HepG2 (cell line): ENCODE data around the gene RAB11FIP5. TPM values are rescaled to one million over a fixed set of nuclear protein-coding genes. Genes with fewer than 3 reads are reported as not detected.

Experiments used
- ATF7 ChIP-seq, 2 experiments: fragments of 450-650 bp in 1 of 2; sonication (generic) in 1 of 2; formaldehyde crosslinking in 1 of 2; IDR thresholded peaks; 2 replicates each; pipeline versions ENCODE4 v1.4.0 to v1.6.1; 2016 to 2020; ENCODE audit warnings: antibody characterized with exemption in 1 of 2, mild to moderate bottlenecking in 1 of 2, missing genetic modification reagents in 1 of 2
- CHCHD3 ChIP-seq: sonication (generic); formaldehyde crosslinking; IDR thresholded peaks from 2 replicates; pipeline ENCODE4 v1.8.0; 2022; ENCODE audit warnings: mild to moderate bottlenecking, missing genetic modification reagents, moderate library complexity
- HDAC2 ChIP-seq: sonication (generic); formaldehyde crosslinking; IDR thresholded peaks from 2 replicates; pipeline ENCODE4 v1.4.0; 2020; ENCODE audit warnings: missing genetic modification reagents
- KAT7 ChIP-seq: IDR thresholded peaks from 2 replicates; pipeline ENCODE4 v1.6.1; 2018; ENCODE audit warnings: borderline replicate concordance, missing compliant biosample characterization
- MIER3 ChIP-seq: IDR thresholded peaks from 2 replicates; pipeline ENCODE4 v1.6.1; 2016; ENCODE audit warnings: missing compliant biosample characterization, borderline replicate concordance
- ZBTB20 ChIP-seq: sonication (generic); formaldehyde crosslinking; IDR thresholded peaks from 2 replicates; pipeline ENCODE4 v1.8.1; 2023; ENCODE audit warnings: missing genetic modification reagents, low read depth, mild to moderate bottlenecking, borderline replicate concordance
- ZBTB40 ChIP-seq, 2 experiments: fragments of 450-650 bp in 1 of 2; sonication (generic) in 1 of 2; formaldehyde crosslinking in 1 of 2; IDR thresholded peaks; 2 replicates each; pipeline versions ENCODE4 v1.6.1 to v1.8.0; 2016 to 2022; ENCODE audit warnings: antibody characterized with exemption in 1 of 2, mild to moderate bottlenecking in 1 of 2, missing genetic modification reagents in 1 of 2
- ZBTB7A ChIP-seq: sonication (generic); formaldehyde crosslinking; IDR thresholded peaks from 2 replicates; pipeline ENCODE4 v1.8.0; 2022; ENCODE audit warnings: mild to moderate bottlenecking, missing genetic modification reagents
- ZNF460 ChIP-seq: sonication (generic); formaldehyde crosslinking; IDR thresholded peaks from 2 replicates; pipeline ENCODE4 v1.5.1; 2020; ENCODE audit warnings: missing genetic modification reagents, mild to moderate bottlenecking, borderline replicate concordance
- polyA plus RNA-seq, 8 experiments: library from polyadenylated mRNA; depleted of rRNA in 3 of 8; stranded (reverse) in 7 of 8; unstranded in 1 of 8; fragments of >200 nt; fragmentation: Illumina TruSeq in 4 of 8; extraction: Trizol in 4 of 8; gene quantifications; 2 replicates each; pipeline versions ENCODE4 v1.2.1 to v1.2.3, GENCODE V29; 2011 to 2016; ENCODE audit warnings: low read depth in 4 of 8, missing spikeins in 1 of 8, mixed read lengths in 1 of 8; ENCODE audit not compliant: insufficient read depth in 1 of 8
- total RNA-seq, 5 experiments: library from RNA; depleted of rRNA; stranded (reverse); fragments of >200 nt; fragmentation: Illumina TruSeq; extraction: Trizol; gene quantifications; 2 replicates each; pipeline ENCODE4 v1.2.3, GENCODE V29; 2016; ENCODE audit warnings: low read depth in 1 of 5
- TF ChIP-seq, protein P1 (sequence below): sonication (generic); formaldehyde crosslinking; IDR thresholded peaks from 2 replicates; pipeline ENCODE4 v1.5.1; 2020; ENCODE audit warnings: mild to moderate bottlenecking, missing genetic modification reagents, moderate library complexity
- TF ChIP-seq, protein P2 (sequence below): sonication (generic); formaldehyde crosslinking; conservative IDR thresholded peaks from 2 replicates; pipeline ENCODE4 v1.4.0; 2020; ENCODE audit warnings: missing genetic modification reagents

RAB11FIP5 gene
- total and polyA plus RNA-seq, 2 of the 13 experiments (the other 11 are each of a cell fraction or from before 2014, with no cell fraction given) = 9.4 to 22.9 TPM

DNA sequence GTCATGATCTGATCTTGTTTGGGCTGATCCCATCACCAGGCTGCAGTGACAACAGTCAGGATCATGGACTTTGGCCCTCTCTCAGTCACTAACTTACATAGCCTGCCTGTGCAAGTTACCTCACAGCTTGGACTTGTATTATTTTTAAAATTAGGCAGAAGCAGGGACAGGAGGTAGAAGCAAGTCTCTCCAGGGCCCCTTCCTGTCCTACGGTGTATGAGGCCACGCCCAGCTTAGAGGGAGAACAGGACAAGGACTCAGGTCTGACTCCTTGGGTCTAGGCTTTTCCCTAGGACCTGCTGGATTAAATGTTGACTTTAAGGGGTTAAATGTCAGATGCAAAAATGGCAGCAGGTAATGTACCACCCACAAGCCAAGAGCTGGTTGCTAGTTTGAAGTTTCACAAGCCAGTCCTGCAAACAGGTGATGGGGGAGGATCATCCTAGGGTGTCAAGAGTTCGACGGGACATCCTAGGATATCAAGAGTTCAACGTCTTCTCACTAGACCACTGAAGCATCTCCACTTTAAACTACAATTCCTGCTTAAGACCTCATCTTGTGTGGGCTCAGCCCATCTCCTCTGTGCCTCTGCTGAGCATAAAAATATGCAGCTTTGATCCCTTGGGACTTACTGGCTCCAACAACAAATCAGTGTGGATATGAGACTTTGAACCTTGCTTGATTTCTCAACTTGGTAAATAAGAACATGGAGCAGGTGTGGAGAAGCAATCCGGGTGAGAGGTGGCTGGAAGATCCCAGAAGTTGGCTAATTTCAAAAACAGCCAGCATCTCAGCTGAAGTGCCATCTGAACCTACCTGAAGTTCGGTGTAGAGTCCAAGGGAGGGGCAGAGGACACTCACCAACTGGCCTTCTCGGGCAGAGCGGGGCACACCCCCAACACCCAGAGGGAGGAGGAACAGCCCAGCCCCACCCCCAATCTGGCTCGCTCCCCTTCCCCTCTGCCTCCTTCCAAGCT, 80.7 kb downstream of the RAB11FIP5 start (continued):
- TF ChIP-seq ZBTB40 (IDR thresholded peaks at IDR 0.05) = no peak
- peak; percentile 70; the same call in 1 of the 2 replicates for TF ChIP-seq ZBTB40 (CRISPR knock-in tag; IDR thresholded peaks at IDR 0.05)
- TF ChIP-seq KAT7 = peak; percentile 48; the same call in 1 of the 2 replicates
- peak; percentile 39; the same call in 1 of the 2 replicates for TF ChIP-seq ZBTB20
- TF ChIP-seq MIER3 (CRISPR knock-in tag) = peak; percentile 93; the same call in 1 of the 2 replicates
- TF ChIP-seq ATF7 (IDR thresholded peaks at IDR 0.05) = no peak
- TF ChIP-seq ATF7 (CRISPR knock-in tag; IDR thresholded peaks at IDR 0.05) = peak; percentile 65; the same call in 1 of the 2 replicates
- TF ChIP-seq, protein P1, sequence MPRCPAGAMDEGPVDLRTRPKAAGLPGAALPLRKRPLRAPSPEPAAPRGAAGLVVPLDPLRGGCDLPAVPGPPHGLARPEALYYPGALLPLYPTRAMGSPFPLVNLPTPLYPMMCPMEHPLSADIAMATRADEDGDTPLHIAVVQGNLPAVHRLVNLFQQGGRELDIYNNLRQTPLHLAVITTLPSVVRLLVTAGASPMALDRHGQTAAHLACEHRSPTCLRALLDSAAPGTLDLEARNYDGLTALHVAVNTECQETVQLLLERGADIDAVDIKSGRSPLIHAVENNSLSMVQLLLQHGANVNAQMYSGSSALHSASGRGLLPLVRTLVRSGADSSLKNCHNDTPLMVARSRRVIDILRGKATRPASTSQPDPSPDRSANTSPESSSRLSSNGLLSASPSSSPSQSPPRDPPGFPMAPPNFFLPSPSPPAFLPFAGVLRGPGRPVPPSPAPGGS = no peak; the same call in 1 of the 2 replicates
- TF ChIP-seq ZNF460 (CRISPR knock-in tag) = no peak
- TF ChIP-seq ZBTB7A (CRISPR knock-in tag) = no peak
- TF ChIP-seq, protein P2, sequence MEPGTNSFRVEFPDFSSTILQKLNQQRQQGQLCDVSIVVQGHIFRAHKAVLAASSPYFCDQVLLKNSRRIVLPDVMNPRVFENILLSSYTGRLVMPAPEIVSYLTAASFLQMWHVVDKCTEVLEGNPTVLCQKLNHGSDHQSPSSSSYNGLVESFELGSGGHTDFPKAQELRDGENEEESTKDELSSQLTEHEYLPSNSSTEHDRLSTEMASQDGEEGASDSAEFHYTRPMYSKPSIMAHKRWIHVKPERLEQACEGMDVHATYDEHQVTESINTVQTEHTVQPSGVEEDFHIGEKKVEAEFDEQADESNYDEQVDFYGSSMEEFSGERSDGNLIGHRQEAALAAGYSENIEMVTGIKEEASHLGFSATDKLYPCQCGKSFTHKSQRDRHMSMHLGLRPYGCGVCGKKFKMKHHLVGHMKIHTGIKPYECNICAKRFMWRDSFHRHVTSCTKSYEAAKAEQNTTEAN (CRISPR knock-in tag) = peak; percentile 13
- 0 out of 2 replicates have a peak, but pooled peaks have one; percentile 43 for TF ChIP-seq CHCHD3 (CRISPR knock-in tag)
- peak; percentile 96 for TF ChIP-seq HDAC2
